Adrenal gland (tissue), 12 donors: Measurements from ENCODE around the gene DHCR24. TPM values are rescaled to one million over a fixed set of nuclear protein-coding genes. Genes with fewer than 3 reads are reported as not detected.

Experiments used
- DNase-seq, 7 donors: peaks; one replicate each; pipeline ENCODE4 v3.0.0-alpha.2; 2019 to 2020
- H3K27ac ChIP-seq, 5 donors: fragments of 200-600 bp; sonication (generic) in 4 of 5; 1 replicate in 3 of 5; 2 replicates in 2 of 5; pipeline versions ENCODE4 v1.5.1 to v1.8.0; 2016 to 2020; ENCODE audit warnings: mild to moderate bottlenecking in 1 of 5
- H3K27me3 ChIP-seq: fragments of 200-600 bp; 2 replicates; pipeline ENCODE4 v1.8.0; 2021
- H3K36me3 ChIP-seq, 2 donors: fragments of 200-600 bp; replicated peaks in 1 of 2; 1 replicate in 1 of 2; 2 replicates in 1 of 2; pipeline versions ENCODE4 v1.5.1 to v1.8.0; 2018 to 2022
- H3K4me1 ChIP-seq, 2 donors: fragments of 200-600 bp; replicated peaks in 1 of 2; 1 replicate in 1 of 2; 2 replicates in 1 of 2; pipeline versions ENCODE4 v1.5.1 to v1.8.0; 2018 to 2021
- H3K4me3 ChIP-seq, 4 donors: fragments of 200-600 bp; sonication (generic) in 3 of 4; one replicate each; pipeline ENCODE4 v1.5.1; 2016 to 2018
- H3K9me3 ChIP-seq, 3 donors: fragments of 200-600 bp; sonication (generic) in 1 of 3; replicated peaks in 1 of 3; 1 replicate in 2 of 3; 2 replicates in 1 of 3; pipeline versions ENCODE4 v1.5.1 to v1.8.0; 2016 to 2021
- POLR2A ChIP-seq, 2 donors: fragments of 450-650 bp; IDR thresholded peaks; one replicate each; pipeline ENCODE4 v1.6.1; 2017; ENCODE audit warnings: antibody characterized with exemption in 2 of 2, mild to moderate bottlenecking in 2 of 2, moderate library complexity in 1 of 2
- WGBS, 4 donors: extraction: QIAGEN DNeasy Blood & Tissue Kit in 2 of 4; methylation state at CpG; one replicate each; pipeline versions ENCODE4 v1.1.5 to v1.1.7; 2013 to 2017; 5-methylcytosine and 5-hydroxymethylcytosine counted together
- intact Hi-C, 2 donors: fragments of 100-400 bp; cut with DNase I; formaldehyde crosslinking; loops; one replicate each; pipeline versions ENCODE4 v1.14.1 to v1.15.0; 2022 to 2023
- polyA plus RNA-seq, 3 donors: library from polyadenylated mRNA; stranded (reverse); fragments of 200-250 nt in 2 of 3; fragments of 350-450 nt in 1 of 3; fragmentation: Illumina TruSeq in 1 of 3; extraction: RNeasy Lipid Tissue Mini Kit (QIAGEN cat#74804) in 1 of 3; gene quantifications; one replicate each; pipeline ENCODE4 v1.2.3, GENCODE V29; 2013 to 2014
- total RNA-seq, 9 donors: library from RNA; depleted of rRNA in 4 of 9; stranded (reverse); fragments of >200 nt in 4 of 9; fragments of 120-200 nt in 1 of 9; fragmentation: NEBNext Ultra II Directional in 1 of 9; extraction: Animal tissue kit (Norgen Biotek cat#: 25700) in 1 of 9; gene quantifications; one replicate each; pipeline versions ENCODE4 v1.1.0 to v1.2.4, GENCODE V29; 2013 to 2023
- TF ChIP-seq, protein P1 (sequence below), 6 experiments: fragments of 450-650 bp in 4 of 6; fragments of 200-600 bp in 2 of 6; sonication (generic) in 1 of 6; IDR thresholded peaks; 1 replicate in 5 of 6; 2 replicates in 1 of 6; pipeline versions ENCODE4 v1.5.1 to v1.8.0; 2016 to 2021; ENCODE audit warnings: antibody characterized with exemption in 6 of 6, mild to moderate bottlenecking in 2 of 6, moderate library complexity in 1 of 6
- donor health status: healthy with polysubstance abuse.
- donor health status: Bipolar disorder and iron deficiency.
- donor health status: DM: yes; HTN: yes; CAD: no.
- donor health status: DM: no; HTN: no; CAD: no.
- donor health status: DM: no; HTN: no; CAD: no.
- donor health status: DM: yes; HTN: yes; CAD: no.

The DHCR24 gene
- total and polyA plus RNA-seq, 12 donors = 138 to 4,801 (median 2,741) TPM

DNA sequence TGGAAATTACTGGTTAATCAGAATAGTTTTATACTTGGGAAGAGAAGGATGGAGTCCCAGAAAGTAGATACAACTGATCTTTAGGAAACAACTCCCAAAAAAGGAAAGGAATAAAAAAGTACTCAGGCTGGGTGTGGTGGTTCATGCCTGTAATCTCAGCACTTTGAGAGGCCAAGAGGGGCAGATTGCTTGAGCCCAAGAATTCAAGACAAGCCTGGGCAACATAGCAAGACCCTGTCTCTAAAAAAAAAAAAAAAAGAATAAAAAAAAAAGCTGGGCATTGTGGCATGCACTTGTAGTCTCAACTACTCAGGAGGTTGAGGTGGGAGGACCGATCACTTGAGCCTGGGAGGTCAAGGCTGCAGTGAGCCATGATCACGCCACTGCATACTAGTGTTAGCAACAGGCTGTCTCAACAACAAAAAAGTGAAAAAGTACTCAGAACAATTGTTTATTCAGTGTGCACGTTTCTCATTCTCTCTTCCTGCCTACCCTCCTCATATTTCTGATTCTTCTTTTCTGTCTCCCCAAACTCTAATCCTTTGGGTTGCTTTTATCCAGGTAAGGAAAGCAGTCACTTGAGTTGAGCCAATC lies 2.2 kb upstream of the DHCR24 start:
- intact Hi-C loops = loop anchor here in 1 of 2 donors (10.0 kb wide), 1 partner anchor 56 kb away; no protein-coding TSS in a partner anchor
- Histone ChIP-seq H3K4me1 (peaks cover 30 to 45% of the 10 kb centered on the region in 2 donors), H3K36me3 (no peaks in the 10 kb centered on the region), H3K9me3 (no peaks in the 10 kb centered on the region), H3K27me3 (no peaks in the 10 kb centered on the region), H3K4me3 (no peak overlapping the region), H3K27ac (peak overlapping the region in 4 of 5 donors; percentile 45 to 83 (median 75))
- WGBS, 4 donors = 37 to 49% (median 45%) methylated on average over 3 of the region's 3 CpGs
- DNase-seq = peak in 4 of 7 donors; percentile 40 to 63 (median 54)
- TF ChIP-seq POLR2A (IDR thresholded peaks at IDR 0.05) = no peak
- TF ChIP-seq, protein P1, sequence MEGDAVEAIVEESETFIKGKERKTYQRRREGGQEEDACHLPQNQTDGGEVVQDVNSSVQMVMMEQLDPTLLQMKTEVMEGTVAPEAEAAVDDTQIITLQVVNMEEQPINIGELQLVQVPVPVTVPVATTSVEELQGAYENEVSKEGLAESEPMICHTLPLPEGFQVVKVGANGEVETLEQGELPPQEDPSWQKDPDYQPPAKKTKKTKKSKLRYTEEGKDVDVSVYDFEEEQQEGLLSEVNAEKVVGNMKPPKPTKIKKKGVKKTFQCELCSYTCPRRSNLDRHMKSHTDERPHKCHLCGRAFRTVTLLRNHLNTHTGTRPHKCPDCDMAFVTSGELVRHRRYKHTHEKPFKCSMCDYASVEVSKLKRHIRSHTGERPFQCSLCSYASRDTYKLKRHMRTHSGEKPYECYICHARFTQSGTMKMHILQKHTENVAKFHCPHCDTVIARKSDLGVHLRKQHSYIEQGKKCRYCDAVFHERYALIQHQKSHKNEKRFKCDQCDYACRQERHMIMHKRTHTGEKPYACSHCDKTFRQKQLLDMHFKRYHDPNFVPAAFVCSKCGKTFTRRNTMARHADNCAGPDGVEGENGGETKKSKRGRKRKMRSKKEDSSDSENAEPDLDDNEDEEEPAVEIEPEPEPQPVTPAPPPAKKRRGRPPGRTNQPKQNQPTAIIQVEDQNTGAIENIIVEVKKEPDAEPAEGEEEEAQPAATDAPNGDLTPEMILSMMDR (IDR thresholded peaks at IDR 0.05) = no peak

DNA sequence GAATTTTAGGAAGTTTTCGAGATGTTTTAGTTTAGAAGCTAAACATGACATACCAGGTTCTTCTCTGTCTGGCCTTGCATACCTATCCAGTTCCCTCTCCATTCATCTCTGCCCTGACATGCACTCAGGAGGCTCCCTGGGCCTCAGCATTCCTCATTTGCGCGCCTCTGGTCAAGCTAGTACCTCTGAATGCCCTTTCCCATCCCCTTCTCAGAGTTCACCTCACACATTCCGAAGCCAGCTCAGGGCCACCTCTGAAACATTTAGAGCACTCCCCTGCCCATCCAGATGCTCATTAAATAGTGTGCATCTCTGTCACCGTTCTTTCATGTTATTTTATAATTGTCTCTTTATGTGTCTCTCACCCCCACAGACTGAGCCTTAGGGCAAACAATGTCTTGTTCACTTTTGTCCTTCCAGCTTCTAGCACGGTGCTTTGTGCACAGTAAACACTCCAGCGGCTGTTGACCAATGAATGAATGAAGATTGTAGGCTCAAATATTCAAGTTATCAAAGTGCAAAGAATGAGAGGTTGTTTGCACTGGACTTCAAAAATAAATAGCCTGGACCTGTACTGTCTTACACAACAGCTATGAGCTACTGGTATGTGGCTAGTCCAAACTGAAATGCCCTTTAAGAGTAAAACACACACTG lies 1.2 kb upstream of the DHCR24 start:
- DNase-seq = no peak
- Histone ChIP-seq H3K4me3 (peak overlapping the region in 1 of 4 donors; percentile 82), H3K9me3 (no peaks in the 10 kb centered on the region), H3K27ac (peak overlapping the region; percentile 65 to 95 (median 81)), H3K36me3 (no peaks in the 10 kb centered on the region), H3K4me1 (peaks cover 39 to 51% of the 10 kb centered on the region in 2 donors), H3K27me3 (no peaks in the 10 kb centered on the region)
- intact Hi-C loops = loop anchor here in 1 of 2 donors (10.0 kb wide), 1 partner anchor 57 kb away; no protein-coding TSS in a partner anchor
- TF ChIP-seq POLR2A (IDR thresholded peaks at IDR 0.05) = no peak
- TF ChIP-seq, protein P1 (IDR thresholded peaks at IDR 0.05) = no peak
- WGBS, 4 donors = 64 to 73% (median 67%) methylated on average over 7 of the region's 7 CpGs

DNA sequence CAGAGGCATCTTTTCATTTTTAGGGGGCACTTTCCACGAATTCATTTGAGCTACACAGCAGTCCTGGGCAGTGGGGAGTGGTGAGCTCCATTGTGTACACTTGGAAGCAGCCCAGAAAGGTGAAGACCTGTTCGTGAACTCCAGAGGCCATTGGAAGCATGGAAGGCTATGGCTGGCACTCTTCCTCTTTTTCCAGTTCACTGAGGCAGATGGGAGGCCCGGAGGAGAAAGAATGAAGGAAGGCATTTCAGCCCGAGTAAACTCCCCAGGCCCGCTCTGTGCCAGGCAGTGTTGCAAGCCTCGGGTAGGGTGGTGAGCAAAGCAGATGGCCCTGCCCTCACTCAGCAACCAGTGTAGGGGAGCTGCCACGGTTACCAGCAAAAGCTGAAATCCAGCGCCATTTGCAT lies 673 bp upstream of the DHCR24 start:
- H3K4me1 ChIP-seq = peaks cover 44 to 51% of the 10 kb centered on the region in 2 donors
- H3K4me3 ChIP-seq = peak overlapping the region in 2 of 4 donors; percentile 82 to 84
- H3K27me3 ChIP-seq = no peaks in the 10 kb centered on the region
- 16 to 31% (median 19%) methylated on average over 8 of the region's 8 CpGs for WGBS, 4 donors
- intact Hi-C loops = loop anchor here in 1 of 2 donors (10.0 kb wide), 1 partner anchor 57 kb away; no protein-coding TSS in a partner anchor
- H3K27ac ChIP-seq = peak overlapping the region; percentile 65 to 95 (median 81)
- no peaks in the 10 kb centered on the region for H3K9me3 ChIP-seq
- no peaks in the 10 kb centered on the region for H3K36me3 ChIP-seq
- TF ChIP-seq, protein P1 (IDR thresholded peaks at IDR 0.05) = no peak
- TF ChIP-seq POLR2A (IDR thresholded peaks at IDR 0.05) = peak in 1 of 2 donors; percentile 34
- DNase-seq = peak; percentile 58 to 85 (median 80)
